D341Med (cell line): Measurements from ENCODE around the gene EML6.

Experiments used
- DNase-seq: peaks from one replicate; pipeline ENCODE4 v3.0.0; 2012; ENCODE audit warnings: low spot score

EML6 gene

DNA sequence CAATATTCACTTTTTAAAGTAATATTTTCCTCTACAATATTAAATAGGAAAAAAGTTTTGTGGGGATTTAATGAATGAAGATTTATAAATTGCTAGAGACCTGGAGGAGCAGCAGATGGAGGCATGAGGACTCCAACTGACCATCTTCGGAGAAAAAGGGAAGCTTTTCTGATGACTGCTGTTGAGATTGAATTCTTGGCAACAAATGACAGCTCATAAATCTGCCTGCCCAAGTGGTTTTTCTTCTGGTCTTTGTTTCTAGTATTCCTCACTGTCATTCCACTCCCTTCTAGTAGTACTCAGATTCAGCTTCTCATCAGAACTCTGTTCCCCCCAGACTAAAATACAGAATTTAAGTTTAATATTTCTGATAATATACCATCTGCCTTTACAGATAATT lies 157.0 kb downstream of the EML6 start:
- no peak for DNase-seq

GRCh38 chr2:54881759-54882158 lies 158.3 kb downstream of the EML6 start:
- DNase-seq: no peak

GRCh38 chr2:54885891-54886290 lies 162.4 kb downstream of the EML6 start:
- no peak for DNase-seq

- no peak for DNase-seq
Observed at GRCh38 chr2:54887850-54888545, 164.5 kb downstream of the EML6 start.

- DNase-seq: no peak
Observed at GRCh38 chr2:54889053-54889452, 165.6 kb downstream of the EML6 start.

DNA sequence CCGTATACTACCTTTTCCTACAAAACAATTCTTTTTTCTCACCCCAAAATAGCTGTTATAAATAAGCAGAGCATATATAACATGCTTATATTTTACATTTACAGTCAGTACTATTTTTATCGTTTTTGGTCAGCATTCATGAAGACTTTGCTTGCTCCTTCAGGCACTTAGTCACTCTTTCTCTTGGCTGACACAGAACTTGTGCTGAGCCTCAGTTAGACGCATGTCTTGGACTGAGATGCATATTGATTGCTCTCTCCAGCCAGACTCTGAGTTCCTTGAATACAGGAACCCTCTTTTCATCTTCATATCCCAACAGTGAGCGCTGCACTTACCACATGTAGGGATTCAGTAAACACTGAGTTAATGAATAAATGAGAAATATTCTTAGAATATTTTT lies 168.4 kb downstream of the EML6 start:
- no peak for DNase-seq

DNA sequence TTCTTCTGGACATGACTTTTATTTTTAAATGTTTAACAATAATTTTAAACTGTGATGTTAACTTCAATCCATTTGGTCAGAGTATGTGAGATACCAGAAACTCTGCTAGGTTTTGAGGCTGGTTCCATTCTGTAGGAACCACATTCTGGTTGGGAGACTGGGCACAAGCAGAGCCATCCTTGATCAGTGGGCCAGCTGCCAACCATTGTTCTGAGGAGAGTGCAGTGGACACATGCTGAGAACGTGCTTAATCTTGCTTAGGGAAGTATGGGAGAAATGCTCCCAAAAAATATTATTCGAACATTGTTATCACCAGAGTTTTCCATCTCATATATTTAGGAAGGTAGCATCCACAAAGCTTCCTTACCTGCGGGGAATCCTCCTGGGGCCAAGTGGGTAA lies 171.0 kb downstream of the EML6 start:
- no peak for DNase-seq

GRCh38 chr2:54895730-54896129 lies 172.3 kb downstream of the EML6 start:
- DNase-seq: no peak

GRCh38 chr2:54897420-54898310 lies 174.2 kb downstream of the EML6 start:
- no peak for DNase-seq

DNA sequence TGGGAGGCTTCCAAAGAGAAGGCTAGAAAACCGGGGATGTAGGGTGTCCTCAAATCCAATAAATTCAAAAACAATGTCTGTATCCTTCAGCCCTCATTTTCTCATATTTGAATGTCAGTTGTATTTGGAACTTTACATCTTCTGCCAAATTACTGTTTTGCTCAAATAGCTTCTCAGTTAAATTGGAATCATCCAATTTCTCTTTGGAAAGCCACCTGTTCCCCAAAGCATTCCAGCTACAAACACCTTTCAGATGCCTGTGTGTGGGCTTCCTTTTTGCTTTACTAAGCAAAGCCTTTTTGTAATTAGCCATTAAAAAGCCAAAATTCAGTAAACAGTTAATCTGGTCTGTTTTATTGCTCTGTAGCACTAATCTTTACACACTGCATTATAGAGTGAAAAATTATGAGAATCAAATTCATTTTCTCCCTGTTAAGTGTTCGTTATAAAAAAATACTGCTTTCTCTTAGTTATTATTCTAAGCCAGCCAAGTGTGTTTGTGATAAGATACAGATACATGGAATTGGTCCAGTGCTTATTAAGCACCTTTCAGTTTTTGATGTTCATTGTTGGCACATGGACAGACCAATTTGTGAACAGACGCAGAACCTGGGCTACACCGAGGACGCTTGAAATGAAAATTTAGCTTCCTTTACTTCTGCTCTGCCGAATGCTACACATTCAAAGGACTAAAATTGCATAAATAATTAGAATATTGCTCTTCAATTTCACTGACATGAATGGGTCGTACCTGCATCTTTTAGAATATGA lies 175.2 kb downstream of the EML6 start:
- no peak for DNase-seq

DNA sequence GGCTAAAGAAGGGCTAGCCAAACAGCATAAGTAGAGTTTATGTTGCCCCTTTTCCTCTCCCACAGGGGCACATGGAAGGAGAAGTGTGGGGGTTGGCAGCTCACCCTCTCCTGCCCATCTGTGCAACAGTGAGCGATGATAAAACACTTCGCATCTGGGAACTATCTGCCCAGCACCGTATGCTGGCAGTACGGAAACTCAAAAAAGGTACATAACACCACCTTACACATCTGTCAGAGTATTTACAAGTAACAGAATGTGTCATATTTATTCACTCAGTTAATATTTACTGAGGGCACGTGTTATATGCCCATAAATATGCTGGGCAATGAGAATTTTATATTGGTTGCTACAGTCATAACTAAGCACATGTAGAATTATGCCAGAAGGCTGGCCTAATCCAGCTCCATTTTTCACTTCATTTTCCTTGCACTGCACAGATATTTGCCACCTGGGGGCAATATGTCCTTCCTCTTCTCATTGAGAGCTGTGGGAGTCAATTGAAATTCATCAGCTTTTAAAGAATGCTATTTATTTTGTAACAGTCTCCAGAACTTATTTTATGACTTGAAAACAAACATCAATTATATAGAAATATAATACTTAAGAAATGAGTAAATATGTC lies 176.2 kb downstream of the EML6 start:
- peak; percentile 55 for DNase-seq

DNA sequence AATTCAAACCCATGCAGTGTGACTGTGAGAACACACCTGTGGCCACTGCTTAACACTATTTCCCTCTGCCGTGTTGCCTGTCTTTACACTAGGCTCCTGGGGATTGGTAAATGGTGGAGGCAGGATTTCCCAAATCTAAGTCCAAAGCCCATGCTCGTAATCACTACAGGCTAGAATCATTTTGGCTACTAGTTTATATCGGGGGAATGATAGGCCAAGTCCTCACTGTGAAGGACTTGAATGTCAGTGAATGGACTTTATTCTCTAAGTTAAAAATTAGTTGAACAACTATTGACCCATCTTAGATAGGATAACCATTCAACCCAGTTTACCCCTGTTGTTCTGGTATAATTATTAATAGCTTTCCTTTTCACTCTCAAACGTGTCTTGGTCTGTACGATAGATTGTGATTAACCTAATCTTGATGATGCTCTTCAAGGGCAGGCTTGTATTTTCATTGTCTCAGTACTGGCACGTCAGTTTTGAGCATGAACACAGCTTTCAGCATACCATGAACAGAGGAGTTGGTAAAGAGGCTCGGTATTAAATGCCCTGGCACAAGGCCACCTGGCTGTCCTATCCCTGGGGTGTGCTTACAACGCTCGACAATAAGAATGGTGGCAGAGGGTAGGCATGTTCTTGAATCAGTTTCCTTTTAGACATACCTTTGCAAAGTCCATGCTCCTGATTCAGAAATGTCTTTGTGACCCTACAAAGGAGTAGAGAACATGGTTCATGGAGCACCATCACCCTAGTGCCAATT lies 177.9 kb downstream of the EML6 start:
- DNase-seq: no peak

- no peak for DNase-seq
Observed at GRCh38 chr2:54902763-54903162, 179.3 kb downstream of the EML6 start.

DNA sequence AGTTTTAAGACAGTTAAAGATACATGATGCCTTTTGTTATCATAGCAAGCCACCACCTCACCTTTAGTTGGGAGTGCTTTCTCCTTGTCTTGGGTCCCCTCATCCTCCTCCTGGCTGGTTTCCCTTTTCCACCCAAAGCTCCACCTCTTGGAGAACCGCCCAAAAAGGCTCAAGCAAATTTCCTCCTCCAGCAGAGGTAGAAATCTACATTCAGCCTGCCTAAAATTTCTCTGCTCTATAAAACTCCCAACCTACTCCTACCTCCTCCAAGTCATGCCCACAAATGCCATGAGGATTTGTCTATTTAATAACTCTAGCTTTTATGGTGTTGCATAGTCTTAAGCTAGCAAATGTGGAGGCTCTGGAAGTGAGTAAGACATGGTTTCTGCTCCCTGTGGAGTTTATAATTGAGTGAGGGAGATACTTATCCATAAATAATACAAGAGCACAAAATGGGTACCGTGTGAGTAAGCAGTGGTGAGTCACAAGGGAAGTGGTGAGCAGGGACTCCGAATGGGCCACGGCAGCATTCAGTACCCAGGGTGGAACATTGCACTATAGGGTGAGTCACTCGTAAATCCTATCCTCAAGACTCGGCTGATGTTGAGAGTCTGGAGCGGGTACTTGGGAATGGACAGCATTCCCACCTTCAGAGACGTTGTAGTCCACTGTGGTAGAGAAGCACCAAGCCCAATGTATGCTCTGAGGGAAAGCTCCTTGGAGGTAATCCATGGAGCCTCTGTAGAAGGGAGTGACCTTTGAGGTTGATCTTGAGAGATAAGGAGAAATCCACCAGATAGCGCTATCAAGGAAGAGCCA lies 180.5 kb downstream of the EML6 start:
- DNase-seq: no peak

DNA sequence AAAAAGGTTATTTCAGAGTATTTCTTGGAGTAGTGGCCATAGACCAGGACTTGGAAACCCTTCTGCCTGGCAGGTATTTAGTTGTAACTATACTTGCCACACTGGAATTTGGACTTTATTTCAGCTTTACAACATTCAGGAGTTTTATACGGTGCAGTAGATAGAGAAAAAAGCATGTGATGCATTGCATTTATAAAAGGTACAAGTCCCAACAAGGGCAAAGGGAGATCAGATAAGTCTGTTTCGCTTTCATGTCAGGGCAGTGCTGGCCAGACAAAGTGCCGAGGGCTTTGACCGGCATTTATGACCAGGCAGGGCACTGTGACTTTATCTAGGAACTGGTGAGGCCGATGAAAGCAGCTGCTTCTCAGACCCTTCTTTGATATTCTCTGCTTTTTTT lies 181.4 kb downstream of the EML6 start:
- no peak for DNase-seq

DNA sequence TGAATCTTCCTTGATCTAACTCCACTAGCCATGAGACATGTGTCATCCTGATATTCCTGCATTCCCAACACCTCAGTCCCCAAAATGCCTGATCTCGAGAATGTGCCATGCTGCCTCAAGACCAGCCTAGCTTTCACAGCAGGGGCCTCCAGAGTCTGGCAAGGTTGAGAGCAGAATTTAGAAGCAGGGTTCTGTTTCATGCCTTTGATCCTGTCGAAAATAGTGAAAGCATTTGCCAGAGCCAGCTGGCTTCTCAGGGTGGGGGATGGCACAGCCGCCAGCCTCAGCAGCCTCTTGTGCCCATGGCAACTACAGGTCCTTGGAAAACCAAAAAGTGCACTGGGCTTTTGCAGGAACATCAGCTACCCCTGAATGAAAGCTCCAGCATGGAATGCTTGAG lies 183.3 kb downstream of the EML6 start:
- DNase-seq: no peak

DNA sequence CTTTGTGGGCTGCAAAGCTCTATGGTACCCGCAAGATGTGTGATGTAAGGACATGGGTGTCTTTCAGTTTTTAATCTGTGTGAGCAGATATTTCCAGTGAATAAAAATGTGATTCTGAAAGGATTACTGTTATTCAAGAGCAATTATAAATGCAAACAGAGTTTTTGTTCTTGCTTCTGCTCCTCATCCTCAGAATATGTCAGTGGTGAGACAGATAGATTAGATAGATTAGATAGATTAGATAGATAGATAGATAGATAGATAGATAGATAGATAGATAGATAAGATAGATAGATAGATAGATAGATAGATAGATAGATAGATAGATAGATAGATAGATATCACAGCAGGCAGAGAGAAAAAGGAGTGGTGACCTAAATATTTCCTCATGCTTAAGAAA lies 184.2 kb downstream of the EML6 start:
- DNase-seq: no peak

- no peak for DNase-seq
Observed at GRCh38 chr2:54908591-54908990, 185.1 kb downstream of the EML6 start.

GRCh38 chr2:54909001-54909400 lies 185.5 kb downstream of the EML6 start:
- DNase-seq: no peak

DNA sequence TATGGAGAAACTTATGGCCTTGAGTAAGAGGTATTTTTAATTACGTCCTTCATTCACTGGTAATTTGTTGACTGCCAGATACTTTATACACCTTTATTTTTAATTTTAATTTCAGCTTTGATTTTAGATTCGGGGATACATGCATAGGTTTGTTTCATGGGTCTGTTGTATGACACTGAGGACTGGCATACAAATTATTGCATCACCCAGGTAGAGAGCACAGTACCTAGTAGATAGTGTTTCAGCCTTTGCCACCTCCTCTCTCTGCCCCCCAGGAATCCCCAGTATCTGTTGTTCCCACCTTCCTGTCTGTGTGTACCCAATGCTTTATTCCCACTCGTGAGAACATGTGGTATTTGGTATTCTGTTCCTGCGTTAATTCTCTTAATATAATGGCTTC lies 188.8 kb downstream of the EML6 start:
- no peak for DNase-seq

DNA sequence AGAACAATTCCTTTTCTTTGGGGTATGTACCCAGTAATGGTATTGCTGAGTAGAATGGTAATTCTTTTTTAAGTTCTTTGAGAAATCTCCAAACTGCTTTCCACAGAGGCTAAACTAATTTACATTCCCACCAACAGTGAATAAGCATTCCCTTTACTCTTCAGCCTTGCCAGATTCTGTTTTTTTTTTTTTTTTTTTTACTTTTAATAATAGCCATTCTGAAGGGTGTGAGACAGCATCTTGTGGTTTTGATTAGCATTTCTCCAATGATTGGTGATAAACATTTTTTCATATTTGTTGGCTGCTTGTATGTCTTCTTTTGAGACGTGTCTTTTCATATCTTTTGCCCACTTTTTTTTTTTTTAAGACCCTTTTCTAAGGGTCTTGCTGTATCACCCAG lies 189.4 kb downstream of the EML6 start:
- DNase-seq: no peak
